Peyer's patch (tissue), 4 donors: ENCODE results near the gene CDH8.

ENCODE experiments used
- POLR2A ChIP-seq, 2 donors: fragments of 450-650 bp; IDR thresholded peaks; one replicate each; pipeline ENCODE4 v1.5.1; 2017; ENCODE audit warnings: antibody characterized with exemption in 2 of 2, mild to moderate bottlenecking in 2 of 2, moderate library complexity in 2 of 2
- TF ChIP-seq, protein P1 (sequence below), 6 experiments: fragments of 450-650 bp in 4 of 6; fragments of 200-600 bp in 2 of 6; sonication (generic) in 1 of 6; IDR thresholded peaks; one replicate each; pipeline ENCODE4 v1.5.1; 2017 to 2019; ENCODE audit warnings: antibody characterized with exemption in 6 of 6, mild to moderate bottlenecking in 3 of 6, moderate library complexity in 1 of 6

DNA sequence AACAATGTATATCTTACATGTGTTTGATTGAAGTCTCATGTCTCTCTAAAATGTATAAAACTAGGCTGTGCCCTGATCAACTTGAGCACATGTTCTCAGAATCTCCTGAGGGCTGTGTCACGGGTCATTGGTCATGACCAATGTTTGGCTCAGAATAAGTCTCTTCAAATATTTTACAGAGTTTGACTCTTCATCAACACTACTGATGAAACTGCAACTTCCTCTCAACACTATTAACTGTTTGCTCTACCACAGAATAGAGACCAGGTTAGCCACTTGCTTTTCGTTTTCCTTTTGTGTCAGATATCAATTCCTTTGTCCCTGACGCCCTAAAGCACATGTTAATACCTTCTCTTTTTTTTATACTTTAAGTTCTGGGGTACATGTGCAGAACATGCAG, 358.1 kb downstream of the CDH8 start:
- TF ChIP-seq, protein P1, sequence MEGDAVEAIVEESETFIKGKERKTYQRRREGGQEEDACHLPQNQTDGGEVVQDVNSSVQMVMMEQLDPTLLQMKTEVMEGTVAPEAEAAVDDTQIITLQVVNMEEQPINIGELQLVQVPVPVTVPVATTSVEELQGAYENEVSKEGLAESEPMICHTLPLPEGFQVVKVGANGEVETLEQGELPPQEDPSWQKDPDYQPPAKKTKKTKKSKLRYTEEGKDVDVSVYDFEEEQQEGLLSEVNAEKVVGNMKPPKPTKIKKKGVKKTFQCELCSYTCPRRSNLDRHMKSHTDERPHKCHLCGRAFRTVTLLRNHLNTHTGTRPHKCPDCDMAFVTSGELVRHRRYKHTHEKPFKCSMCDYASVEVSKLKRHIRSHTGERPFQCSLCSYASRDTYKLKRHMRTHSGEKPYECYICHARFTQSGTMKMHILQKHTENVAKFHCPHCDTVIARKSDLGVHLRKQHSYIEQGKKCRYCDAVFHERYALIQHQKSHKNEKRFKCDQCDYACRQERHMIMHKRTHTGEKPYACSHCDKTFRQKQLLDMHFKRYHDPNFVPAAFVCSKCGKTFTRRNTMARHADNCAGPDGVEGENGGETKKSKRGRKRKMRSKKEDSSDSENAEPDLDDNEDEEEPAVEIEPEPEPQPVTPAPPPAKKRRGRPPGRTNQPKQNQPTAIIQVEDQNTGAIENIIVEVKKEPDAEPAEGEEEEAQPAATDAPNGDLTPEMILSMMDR (IDR thresholded peaks at IDR 0.05), result no peak
- no peak for TF ChIP-seq POLR2A (IDR thresholded peaks at IDR 0.05)
